A172 (cell line): Measurements from ENCODE around the gene C6orf136. TPM values are rescaled to one million over a fixed set of nuclear protein-coding genes. Genes with fewer than 3 reads are reported as not detected.

Source experiments
- DNase-seq: peaks from one replicate; pipeline ENCODE4 v3.0.0-alpha.2; 2015; ENCODE audit warnings: low spot score
- total RNA-seq: library from RNA; depleted of rRNA; stranded (reverse); fragments of >200 nt; shearing (Covaris generic); gene quantifications from 2 replicates; pipeline ENCODE4 v1.2.3, GENCODE V29; 2014; rRNA removed

C6orf136 gene
- total RNA-seq: 4.8 and 6.1 TPM in 2 replicates

DNA sequence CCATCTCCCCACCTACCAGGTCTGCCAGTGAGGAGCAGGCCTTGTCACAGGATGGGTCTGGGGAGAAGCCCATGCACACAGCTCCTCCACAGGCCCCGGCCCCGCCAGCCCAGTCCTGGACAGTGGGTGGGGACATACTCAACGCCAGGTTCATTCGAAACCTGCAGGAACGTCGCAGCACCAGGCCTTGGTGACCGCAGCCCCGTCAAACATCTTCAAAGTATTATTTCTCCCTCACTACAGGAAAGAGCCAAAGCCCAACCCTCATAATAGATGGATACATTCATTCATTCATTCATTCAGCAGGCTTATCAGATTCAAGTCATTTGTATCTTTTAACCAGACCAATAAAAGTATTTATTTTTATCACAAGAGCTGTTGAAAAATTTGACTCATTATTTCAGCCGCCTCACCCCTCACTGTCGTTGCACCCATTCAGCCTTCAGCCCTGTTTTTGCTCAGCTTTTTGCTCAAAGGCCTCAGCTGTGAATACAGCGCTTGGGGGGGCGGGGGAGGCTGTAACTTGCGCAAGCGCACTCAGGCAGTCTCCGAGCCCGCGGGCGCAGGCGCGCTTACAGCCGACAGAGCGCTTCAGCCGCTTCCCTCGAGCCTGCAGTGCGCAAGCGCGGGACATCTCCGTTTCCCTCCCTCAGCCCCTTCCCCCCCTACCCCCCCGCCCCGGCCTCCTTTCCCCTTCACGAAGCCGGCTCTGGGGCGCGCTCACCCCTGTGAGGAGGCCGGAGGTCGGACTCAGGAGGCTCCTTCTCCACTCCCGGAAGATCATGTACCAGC lies at the start of gene C6orf136:
TSS of gene C6orf136 (plus strand) at position 684 of the 792 bp plus-strand sequence. CDS start at position 783, 99 bp downstream.
- peak; percentile 88 for DNase-seq

DNA sequence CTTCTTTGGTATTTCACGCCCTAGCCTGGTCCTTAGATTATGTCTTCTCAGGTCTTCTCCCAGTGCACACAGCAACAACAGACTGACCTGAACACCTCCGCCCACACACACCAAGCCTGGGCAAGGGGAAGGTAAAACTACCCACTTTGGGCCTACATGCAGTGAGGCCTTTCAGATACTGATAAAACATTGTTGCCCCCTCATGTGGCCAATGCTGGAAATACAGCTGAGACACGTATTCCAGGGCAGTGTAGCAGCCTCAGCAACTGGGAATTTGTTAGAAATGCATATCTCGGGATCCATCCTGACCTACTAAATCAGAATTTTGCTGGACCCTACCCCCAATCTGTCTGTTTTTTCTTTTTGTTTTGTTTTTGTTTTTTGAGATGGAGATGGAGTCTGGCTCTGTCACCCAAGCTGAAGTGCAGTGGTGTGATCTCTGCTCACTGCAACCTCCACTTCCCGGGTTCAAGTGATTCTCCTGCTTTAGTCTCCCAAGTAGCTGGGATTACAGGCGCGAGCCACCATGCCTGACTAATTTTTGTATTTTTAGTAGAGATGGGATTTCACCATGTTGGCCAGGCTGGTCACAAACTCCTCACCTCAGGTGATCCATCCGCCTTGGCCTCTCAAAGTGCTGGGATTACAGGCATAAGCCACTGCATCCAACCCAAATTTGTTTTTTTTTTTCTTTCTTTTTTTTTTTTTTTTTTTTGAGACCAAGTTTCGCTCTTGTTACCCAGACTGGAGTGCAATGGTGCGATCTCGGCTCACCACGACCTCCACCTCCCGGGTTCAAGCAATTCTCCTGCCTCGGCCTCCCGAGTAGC lies 49.4 kb upstream of the C6orf136 start:
- peak; percentile 75 for DNase-seq

DNA sequence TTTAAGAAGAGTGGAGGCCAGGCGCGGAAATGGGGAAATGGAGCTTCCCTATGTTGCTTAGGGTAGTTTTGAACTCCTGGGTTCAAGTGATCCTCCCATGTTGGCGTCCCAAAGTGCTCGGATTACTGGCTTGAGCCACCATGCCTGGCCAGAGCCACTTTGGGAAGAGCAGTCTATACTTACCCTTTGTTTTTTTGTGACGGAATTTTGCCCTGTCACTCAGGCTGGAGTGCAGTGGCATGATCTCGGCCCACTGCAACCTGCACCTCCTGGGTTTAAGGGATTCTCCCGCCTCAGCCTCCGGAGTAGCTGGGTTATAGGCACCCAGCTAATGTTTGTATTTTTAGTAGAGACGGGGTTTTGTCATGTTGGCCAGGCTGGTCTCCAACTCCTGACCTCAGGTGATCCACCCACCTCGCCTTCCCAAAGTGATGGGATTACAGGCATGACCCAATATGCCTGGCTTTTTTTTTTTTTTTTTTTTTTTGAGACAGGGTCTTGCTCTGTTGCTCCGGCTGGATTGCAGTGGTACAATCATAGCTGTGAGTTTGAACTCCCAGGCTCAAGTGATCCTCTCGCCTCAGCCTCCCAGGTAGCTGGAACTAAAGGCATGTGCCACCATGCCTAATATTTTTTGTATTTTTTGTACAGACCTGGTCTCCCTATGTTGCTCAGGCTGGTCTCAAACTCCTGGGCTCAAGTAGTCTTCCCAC lies 47.9 kb upstream of the C6orf136 start:
- no peak for DNase-seq

DNA sequence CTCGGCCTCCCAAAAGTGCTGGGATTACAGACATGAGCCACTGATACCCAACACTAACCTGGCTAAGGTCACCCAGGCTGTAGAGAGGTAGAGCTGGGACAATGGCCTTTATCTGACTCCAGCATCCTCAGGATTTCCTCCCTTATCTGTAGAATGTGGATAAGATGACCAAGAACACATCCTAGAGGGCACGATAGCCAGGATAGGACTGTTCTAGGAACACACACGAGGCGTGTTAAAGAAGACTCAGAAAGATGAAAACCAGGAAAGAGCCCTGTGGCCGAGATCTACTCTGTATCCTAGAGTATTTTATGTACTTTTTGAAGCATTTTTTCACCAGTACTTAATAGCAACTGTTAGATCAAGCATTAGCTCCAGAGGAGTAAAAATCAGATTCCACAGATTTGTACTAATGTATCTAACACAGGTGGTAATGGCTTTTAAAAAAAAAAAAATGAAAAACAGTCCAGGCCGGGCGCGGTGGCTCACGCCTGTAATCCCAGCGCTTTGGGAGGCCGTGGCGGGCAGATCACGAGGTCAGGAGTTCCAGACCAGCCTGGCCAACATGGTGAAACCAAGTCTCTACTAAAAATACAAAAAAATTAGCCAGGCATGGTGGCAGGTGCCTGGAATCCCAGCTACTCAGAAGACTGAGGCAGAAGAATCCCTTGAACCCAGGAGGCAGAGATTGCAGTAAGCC lies 47.2 kb upstream of the C6orf136 start:
- DNase-seq: no peak

DNA sequence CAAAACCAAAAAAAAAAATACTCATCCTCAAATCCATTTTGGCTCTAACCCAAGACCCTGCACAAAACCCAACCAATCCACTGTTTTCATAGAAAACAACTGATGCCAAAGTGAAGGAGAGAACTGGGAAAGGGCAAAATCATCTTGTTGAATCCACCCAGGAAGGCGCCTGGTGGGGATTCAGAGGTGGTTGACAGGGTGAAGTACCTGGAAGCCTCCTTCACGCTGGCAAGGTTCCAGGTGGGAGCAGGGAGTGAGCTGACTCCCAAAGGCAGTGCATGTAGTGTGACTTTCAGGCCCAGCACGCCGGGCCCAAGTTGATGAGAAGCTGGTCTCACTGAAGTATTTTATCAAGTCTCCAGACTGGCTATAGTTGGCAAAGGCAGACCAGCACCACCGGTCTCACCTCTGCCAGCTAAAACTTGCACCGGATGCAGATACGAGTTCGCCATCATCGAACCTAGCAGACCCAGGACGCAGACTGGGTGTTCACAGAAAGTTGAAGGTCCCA lies 46.4 kb upstream of the C6orf136 start:
- no peak for DNase-seq

GRCh38 chr6:30601436-30601814 lies 45.5 kb upstream of the C6orf136 start:
- DNase-seq: no peak

DNA sequence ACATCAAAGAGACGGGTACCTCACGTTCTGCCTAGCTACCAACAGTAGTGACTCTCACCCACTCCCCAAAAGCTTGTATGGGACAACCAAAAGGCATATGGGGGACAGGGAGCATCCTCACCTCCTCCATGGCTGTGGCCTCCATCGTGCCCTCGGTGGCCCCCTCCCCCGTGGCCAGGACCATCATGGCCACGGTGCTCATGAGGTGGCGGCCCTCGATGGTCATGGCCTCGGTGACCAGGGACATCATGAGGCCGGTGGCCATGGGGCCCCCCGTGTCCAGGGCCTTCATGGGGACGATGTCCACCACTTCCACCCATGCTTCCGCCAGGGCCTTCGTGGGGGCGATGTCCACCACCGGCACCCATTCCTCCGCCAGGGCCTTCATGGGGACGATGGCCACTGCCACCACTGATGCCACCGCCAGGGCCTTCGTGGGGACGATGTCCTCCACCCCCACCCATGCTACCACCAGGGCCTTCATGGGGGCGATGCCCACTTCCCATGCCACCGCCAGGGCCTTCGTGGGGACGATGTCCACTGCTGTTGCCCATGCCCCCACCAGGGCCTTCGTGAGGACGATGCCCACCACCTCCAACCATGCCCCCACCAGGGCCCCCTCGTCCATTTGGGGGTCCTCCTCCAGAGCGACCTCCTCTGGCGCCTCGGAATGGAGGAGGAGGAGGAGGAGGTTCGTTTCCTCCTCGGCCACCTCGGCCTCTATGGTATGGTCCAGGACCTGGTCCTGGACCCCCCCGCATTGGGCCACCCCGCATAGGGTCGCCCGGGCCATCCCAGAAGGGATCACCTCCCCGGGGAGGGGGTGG lies 44.9 kb upstream of the C6orf136 start:
- DNase-seq: no peak

DNA sequence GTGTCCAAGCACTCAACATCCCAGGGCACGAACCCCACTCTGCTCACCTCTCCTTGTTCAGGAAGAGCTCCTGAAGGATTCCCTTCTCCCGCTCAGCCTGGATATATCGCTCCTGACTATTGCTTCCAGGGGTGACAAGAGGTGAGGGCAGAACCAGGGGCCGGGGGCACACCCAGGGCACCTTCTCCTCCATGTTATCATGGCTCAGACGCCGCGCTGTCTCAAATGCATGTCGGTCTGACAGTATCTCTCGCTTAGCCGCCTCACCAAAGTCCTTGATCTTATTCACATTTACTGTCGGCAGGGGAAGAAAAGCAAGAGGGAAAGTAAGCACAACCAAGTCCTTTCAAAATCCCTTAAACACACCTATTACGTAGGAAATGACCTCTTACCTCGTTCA lies 43.0 kb upstream of the C6orf136 start:
- DNase-seq: no peak

- DNase-seq: no peak
Observed at GRCh38 chr6:30610065-30610464, 36.9 kb upstream of the C6orf136 start.

DNA sequence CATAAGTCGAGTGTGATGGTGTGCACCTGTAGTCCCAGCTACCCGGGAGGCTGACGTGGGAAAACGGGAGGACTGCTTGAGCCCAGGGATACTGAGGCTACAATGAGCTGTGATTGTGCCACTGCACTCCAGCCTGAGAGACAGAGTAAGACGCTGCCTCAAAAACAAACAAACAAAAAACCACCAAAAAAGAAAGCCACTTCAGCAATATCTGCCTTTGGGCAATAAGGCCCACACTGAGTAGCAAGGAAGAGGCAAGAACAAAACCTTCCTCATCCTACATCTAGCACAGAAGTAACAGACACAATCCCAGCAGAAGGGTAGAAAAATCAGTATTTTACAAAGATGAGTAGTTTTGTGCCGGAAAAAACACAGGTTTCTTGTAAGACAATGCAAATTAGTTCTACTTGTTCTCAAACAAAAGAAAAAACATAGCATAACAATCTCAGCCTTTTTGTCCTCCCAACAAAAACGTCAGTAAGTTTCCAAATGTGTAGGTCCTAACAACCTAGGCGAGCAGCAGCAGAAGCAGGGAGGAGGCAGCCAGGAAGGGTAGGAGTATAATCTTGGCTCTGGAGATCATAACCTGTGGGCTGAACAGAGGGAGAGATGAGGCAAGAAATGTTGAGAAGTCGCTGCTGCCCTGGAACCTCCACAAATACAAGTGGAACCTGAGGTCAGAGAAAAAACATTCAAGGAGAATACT lies 35.6 kb upstream of the C6orf136 start:
- DNase-seq: no peak

- no peak for DNase-seq
Observed at GRCh38 chr6:30611856-30612194, 35.1 kb upstream of the C6orf136 start.

DNA sequence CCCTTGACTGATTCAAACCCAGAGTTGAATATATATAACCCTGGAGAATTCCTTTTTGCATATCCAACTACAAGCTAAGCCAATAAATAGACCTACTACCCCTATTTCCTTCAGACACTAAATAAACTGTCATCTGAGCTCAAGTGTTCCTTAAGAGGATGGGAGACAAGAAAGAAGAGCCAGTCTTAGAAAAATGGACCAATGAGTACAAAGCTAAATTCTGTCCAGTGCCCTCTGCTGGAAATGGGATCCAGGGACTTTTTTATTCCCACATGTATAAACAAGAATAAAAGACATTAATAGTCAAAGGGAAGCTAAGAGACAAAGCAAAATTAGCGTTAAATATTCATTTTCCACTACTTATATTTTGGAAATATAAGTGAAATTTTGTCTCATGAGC lies 34.7 kb upstream of the C6orf136 start:
- peak; percentile 27 for DNase-seq

DNA sequence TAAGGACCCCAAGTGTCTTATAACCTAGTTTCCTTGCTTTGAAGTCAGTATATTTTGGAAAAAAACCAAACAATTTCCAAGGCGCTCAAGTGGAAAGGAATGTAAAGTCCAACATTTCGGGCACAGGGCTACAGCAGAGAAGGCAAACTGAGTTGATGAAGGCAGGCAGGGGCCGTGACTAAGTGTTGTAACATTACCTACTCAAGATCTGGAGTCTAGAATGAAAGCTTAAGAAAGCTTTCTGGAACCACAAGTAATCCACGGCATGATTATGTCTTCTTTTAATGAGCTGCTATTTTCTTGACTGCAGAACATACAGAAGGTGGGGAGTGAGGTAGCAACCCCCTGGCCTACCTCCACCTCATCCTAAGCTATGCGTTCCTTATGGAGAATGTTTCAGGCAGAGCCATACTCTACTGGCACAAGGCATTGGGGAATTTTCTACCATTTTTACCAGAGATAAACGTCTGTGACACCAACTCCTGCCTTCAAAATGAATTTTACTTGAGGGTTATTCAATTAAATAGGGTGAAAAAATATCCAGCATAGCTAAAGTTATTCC lies 34.2 kb upstream of the C6orf136 start:
- DNase-seq: peak; percentile 22

DNA sequence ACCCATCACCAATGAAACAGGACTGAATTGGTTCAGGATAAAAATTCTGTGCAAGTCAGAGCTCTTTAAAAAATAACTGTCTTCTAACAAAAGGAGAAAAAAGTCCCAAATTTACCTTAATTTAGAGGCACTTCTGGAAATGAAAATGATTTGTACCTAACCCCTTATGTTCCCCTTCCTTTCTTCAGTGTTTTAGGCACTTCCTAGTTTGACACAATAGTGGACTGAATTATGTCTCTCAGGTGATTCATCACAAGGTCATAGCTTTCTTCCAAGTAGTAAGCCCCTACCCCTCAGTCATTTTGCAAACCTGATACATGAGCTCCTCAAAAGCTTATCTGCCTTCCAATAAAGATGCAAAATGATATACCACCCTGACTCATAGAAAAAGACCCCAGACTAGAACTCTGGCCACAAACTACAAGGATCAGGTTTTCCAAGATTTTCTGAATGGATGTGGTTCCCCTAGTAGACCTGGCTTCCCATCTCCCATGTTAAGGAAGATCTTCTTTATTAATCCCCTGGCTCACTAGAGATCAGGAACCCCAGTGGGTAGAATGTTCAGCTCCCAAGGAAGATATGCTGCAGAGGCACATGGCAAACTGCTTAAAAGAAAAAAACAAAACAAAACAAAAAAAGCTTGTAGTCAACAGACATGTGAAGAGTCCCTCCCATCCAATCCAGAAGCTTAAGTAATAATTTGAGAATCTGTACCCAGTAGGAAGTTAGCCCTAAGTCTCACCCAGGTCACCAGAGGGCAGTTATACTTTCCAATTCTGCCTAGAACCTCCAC lies 33.5 kb upstream of the C6orf136 start:
- peak; percentile 30 for DNase-seq

DNA sequence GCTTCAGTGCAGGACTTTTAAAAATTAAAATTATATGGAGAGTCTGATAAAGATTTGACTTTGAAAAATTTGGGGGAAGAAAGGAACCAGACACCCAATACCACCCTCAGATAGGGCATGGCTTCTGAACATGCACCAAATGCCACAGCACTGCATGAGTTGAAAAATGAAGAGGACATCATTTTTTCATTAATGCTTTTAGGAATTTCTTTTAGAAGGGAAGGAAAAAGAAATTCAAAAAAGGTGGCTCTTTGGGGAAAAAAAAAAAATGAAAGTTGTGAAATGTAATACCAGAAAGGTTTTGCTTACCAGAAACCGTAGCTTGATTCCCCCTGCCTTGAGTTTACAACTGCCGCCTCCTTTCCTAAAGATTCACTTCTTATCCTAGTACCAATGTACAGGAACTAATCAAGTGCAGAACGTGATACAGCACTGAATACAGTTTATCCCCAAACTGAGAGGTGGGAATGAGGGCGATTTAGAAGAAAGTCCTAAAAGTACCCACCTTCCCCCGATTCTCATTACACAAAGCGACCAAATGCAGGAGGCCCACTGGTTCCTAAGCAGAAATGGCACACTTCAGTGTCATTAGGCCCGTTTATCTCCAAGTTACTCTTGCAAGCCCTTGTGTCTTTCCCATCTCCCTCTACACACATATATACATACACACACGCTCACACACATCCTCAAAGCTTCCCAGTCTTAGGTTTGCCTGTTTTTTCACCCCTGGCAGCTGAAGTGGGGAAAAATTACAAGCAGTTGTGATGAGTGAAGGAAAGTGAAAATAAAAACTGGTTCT lies 32.7 kb upstream of the C6orf136 start:
- DNase-seq: no peak

GRCh38 chr6:30614843-30615218 lies 32.1 kb upstream of the C6orf136 start:
- peak; percentile 97 for DNase-seq

DNA sequence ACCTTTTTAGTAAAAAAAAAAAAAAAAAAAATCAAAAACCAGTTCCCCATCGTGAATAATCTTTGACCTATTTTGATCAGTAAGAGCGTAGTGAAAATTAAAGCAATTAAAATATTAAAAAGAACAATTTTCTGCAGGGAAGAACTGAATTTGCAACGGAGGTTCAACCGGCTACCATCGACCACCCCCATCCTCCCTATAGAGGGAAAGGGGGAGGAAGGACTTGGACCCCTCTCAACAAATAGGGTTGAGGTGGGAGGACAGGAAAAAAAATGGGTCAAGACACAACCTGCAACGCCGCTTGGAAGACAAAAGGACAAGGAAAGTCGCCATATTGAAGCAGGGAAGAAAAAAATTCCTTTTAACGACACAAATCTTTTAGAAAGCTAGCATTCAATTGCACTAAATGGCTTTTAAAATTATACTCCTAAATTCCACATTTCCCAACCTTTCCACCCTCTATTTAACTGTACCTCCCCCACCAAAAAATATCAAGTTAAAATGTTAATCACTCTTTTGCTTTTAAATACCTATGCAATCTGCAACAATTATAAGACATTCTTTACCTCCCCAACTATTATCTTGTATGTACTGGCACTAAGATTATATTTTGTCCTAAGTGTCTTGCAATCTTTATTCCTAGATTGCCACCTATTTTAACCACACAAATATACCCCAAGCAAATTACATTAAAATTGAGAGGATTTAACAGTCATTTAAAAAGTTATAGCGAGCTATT lies 31.5 kb upstream of the C6orf136 start:
- DNase-seq: peak; percentile 60
